Activated CD4-positive, alpha-beta T cell treated with anti-CD3 and anti-CD28 coated beads, Interleukin-2, Interleukin-4, amounts not matched to agents 100 ng/mL and 50 ng/mL, durations not matched to agents 16 hours and 8 hours (primary cell): Measurements from ENCODE around the gene SAXO2.
"Not testable (repeated sequence)": the region's sequence is repeated elsewhere in the genome, so short reads cannot be mapped to it uniquely, and the experiment has no call there.

ENCODE experiments used
- DNase-seq: peaks from one replicate; pipeline ENCODE4 v3.0.0-alpha.2; 2020; ENCODE audit warnings: low spot score

SAXO2 gene

DNA sequence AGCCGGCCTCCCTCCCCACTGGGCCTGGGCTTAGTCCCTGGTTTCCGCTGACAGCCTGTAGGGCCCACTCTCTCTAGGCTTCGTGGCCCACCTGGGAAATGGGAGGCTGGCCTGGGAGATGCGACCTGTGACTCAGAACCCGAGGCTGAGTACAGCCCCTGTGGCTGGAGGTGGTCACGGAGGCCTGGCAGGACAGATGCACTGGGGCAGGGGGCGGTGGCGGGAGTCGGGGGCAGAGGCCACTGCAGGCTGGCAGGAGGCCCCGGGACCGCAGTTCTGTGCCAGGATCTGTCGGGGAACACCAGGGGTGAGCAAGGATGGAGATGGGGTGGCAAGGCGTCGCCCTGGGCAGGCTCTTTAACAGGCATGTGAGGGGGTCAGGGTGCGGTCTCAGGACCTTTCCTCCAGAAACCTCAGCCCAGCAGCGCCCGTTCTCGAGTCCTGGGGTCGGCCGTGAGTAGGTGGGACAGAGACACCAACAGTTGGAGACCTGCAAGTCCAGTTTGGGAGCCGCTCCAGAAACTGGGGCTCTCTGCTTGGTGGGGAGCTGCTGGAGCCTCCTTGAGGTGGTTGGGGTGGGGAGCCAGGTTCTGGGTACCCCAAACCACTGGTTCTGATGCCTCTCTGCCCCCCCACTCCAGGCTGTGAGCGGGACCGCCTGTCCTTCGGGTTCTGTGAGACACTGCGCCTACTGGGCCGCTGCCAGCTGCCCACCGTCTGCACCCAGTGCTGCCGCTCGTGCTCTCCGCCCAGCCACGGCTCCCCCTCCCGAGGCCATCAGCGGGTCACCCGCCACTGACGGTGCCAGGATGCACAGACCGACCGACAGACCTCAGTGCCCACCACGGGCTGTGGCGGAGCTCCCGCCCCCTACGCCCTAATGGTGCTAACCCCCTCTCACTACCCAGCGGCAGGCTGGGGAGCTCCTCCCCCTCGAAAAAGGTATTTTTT, 71.3 kb downstream of the SAXO2 start:
- DNase-seq = not testable (repeated sequence)
